ENCODE data around the gene TBL1Y. TPM values are rescaled to one million over a fixed set of nuclear protein-coding genes. Genes with fewer than 3 reads are reported as not detected.

The TBL1Y gene
- total RNA-seq, 1 donor = not detected

GRCh38 chrY:6992041-6992440 lies 81.5 kb downstream of the TBL1Y start:
- H3K4me3 ChIP-seq (ENCODE audit: insufficient read depth, low read length) = no peak overlapping the region
- no peaks in the 10 kb centered on the region for H3K79me2 ChIP-seq (ENCODE audit: insufficient read depth, low read length)
- no peaks in the 10 kb centered on the region for H3K9me3 ChIP-seq (ENCODE audit: low read depth, low read length)
- no peaks in the 10 kb centered on the region for H3K4me1 ChIP-seq (ENCODE audit: insufficient read depth, low read length)
- no peak for TF ChIP-seq CTCF (IDR thresholded peaks at IDR 0.05; ENCODE audit: extremely low read depth, low read depth, low read length)
- H4K20me1 ChIP-seq (ENCODE audit: insufficient read depth, low read length) = no peaks in the 10 kb centered on the region
- H2AFZ ChIP-seq (ENCODE audit: low read length) = no peak overlapping the region
- H3K27ac ChIP-seq (ENCODE audit: low read depth, low read length) = no peak overlapping the region
- no peak for DNase-seq (ENCODE audit: insufficient read length, low spot score, missing footprints)
- no peaks in the 10 kb centered on the region for H3K27me3 ChIP-seq (ENCODE audit: insufficient read depth, low read length)
- H3K4me2 ChIP-seq (ENCODE audit: insufficient read depth, low read length) = no peak overlapping the region
- H3K36me3 ChIP-seq (ENCODE audit: insufficient read depth, low read length) = no peaks in the 10 kb centered on the region

- no peaks in the 10 kb centered on the region for H3K9me3 ChIP-seq (ENCODE audit: low read depth, low read length)
- no peaks in the 10 kb centered on the region for H4K20me1 ChIP-seq (ENCODE audit: insufficient read depth, low read length)
- H3K36me3 ChIP-seq (ENCODE audit: insufficient read depth, low read length) = no peaks in the 10 kb centered on the region
- no peak overlapping the region for H2AFZ ChIP-seq (ENCODE audit: low read length)
- no peak for DNase-seq (ENCODE audit: insufficient read length, low spot score, missing footprints)
- no peak overlapping the region for H3K27ac ChIP-seq (ENCODE audit: low read depth, low read length)
- no peaks in the 10 kb centered on the region for H3K27me3 ChIP-seq (ENCODE audit: insufficient read depth, low read length)
- H3K4me2 ChIP-seq (ENCODE audit: insufficient read depth, low read length) = no peak overlapping the region
- H3K79me2 ChIP-seq (ENCODE audit: insufficient read depth, low read length) = no peaks in the 10 kb centered on the region
- no peak overlapping the region for H3K4me3 ChIP-seq (ENCODE audit: insufficient read depth, low read length)
- H3K4me1 ChIP-seq (ENCODE audit: insufficient read depth, low read length) = no peaks in the 10 kb centered on the region
- TF ChIP-seq CTCF (IDR thresholded peaks at IDR 0.05; ENCODE audit: extremely low read depth, low read depth, low read length) = no peak
These were observed 85.5 kb downstream of the TBL1Y start for GRCh38 chrY:6995987-6996386.

GRCh38 chrY:6997503-6998066 lies 87.1 kb downstream of the TBL1Y start:
- no peak for TF ChIP-seq CTCF (IDR thresholded peaks at IDR 0.05; ENCODE audit: extremely low read depth, low read depth, low read length)
- no peaks in the 10 kb centered on the region for H3K79me2 ChIP-seq (ENCODE audit: insufficient read depth, low read length)
- H3K36me3 ChIP-seq (ENCODE audit: insufficient read depth, low read length) = no peaks in the 10 kb centered on the region
- H3K4me3 ChIP-seq (ENCODE audit: insufficient read depth, low read length) = no peak overlapping the region
- H3K4me1 ChIP-seq (ENCODE audit: insufficient read depth, low read length) = no peaks in the 10 kb centered on the region
- no peak overlapping the region for H3K27ac ChIP-seq (ENCODE audit: low read depth, low read length)
- H4K20me1 ChIP-seq (ENCODE audit: insufficient read depth, low read length) = no peaks in the 10 kb centered on the region
- no peaks in the 10 kb centered on the region for H3K9me3 ChIP-seq (ENCODE audit: low read depth, low read length)
- no peak overlapping the region for H2AFZ ChIP-seq (ENCODE audit: low read length)
- H3K27me3 ChIP-seq (ENCODE audit: insufficient read depth, low read length) = no peaks in the 10 kb centered on the region
- DNase-seq (ENCODE audit: insufficient read length, low spot score, missing footprints) = no peak
- H3K4me2 ChIP-seq (ENCODE audit: insufficient read depth, low read length) = no peak overlapping the region

GRCh38 chrY:6999905-7000304 lies 89.4 kb downstream of the TBL1Y start:
- DNase-seq (ENCODE audit: insufficient read length, low spot score, missing footprints) = no peak
- no peak for TF ChIP-seq CTCF (IDR thresholded peaks at IDR 0.05; ENCODE audit: extremely low read depth, low read depth, low read length)
- H2AFZ ChIP-seq (ENCODE audit: low read length) = no peak overlapping the region
- H3K27ac ChIP-seq (ENCODE audit: low read depth, low read length) = no peak overlapping the region
- no peaks in the 10 kb centered on the region for H3K27me3 ChIP-seq (ENCODE audit: insufficient read depth, low read length)
- no peak overlapping the region for H3K4me2 ChIP-seq (ENCODE audit: insufficient read depth, low read length)
- no peak overlapping the region for H3K4me3 ChIP-seq (ENCODE audit: insufficient read depth, low read length)
- H3K79me2 ChIP-seq (ENCODE audit: insufficient read depth, low read length) = no peaks in the 10 kb centered on the region
- H3K36me3 ChIP-seq (ENCODE audit: insufficient read depth, low read length) = no peaks in the 10 kb centered on the region
- H3K4me1 ChIP-seq (ENCODE audit: insufficient read depth, low read length) = no peaks in the 10 kb centered on the region
- no peaks in the 10 kb centered on the region for H3K9me3 ChIP-seq (ENCODE audit: low read depth, low read length)
- H4K20me1 ChIP-seq (ENCODE audit: insufficient read depth, low read length) = no peaks in the 10 kb centered on the region

Measured in osteoblast (primary cell).